H1 (cell line): ENCODE results near the gene RAB3A. TPM values are rescaled to one million over a fixed set of nuclear protein-coding genes. Genes with fewer than 3 reads are reported as not detected.

ENCODE experiments used
- CTCF ChIA-PET: fragments of 300-600 bp; sonication (Branson Sonifier 250); formaldehyde crosslinking; loops from one replicate; lab custom pipeline; 2021; ENCODE audit not compliant: partially characterized antibody; lab: Charles Lee
- POLR2A ChIA-PET: fragments of 300-600 bp; sonication (Branson Sonifier 250); formaldehyde crosslinking; loops from one replicate; lab custom pipeline; 2021; ENCODE audit warnings: inconsistent platforms; ENCODE audit not compliant: partially characterized antibody; lab: Charles Lee
- DNase-seq, 2 experiments: peaks; one replicate each; pipeline versions ENCODE4 v3.0.0 to v3.0.0-alpha.2; 2010 to 2022; ENCODE audit warnings: low spot score in 2 of 2, low read depth in 1 of 2, mixed read lengths in 1 of 2
- FAIRE-seq: peaks from 2 replicates; lab custom pipeline; 2011; peaks lifted over from hg19 to GRCh38; lab: Jason Lieb, UNC
- H2AFZ ChIP-seq: 2 replicates; pipeline ENCODE4 v1.8.1; 2012; ENCODE audit warnings: low read length, inconsistent platforms
- H2AK5ac ChIP-seq: 2 replicates; pipeline ENCODE4 v1.6.1; 2013; ENCODE audit warnings: low read depth, low read length
- H2BK120ac ChIP-seq: replicated peaks from 2 replicates; pipeline ENCODE3; 2013; ENCODE audit warnings: low read depth, low read length, inconsistent platforms
- H2BK12ac ChIP-seq: 2 replicates; pipeline ENCODE4 v1.6.1; 2013; ENCODE audit warnings: low read depth, low read length
- H2BK15ac ChIP-seq: 2 replicates; pipeline ENCODE4 v1.6.1; 2013; ENCODE audit warnings: low read length
- H2BK20ac ChIP-seq: 2 replicates; pipeline ENCODE4 v1.6.1; 2013; ENCODE audit warnings: low read length
- H2BK5ac ChIP-seq: 2 replicates; pipeline ENCODE4 v1.6.1; 2013; ENCODE audit warnings: low read depth, low read length
- H3K14ac ChIP-seq: 2 replicates; pipeline ENCODE4 v1.6.1; 2013; ENCODE audit warnings: inconsistent platforms; ENCODE audit not compliant: insufficient read length
- H3K18ac ChIP-seq: 2 replicates; pipeline ENCODE4 v1.6.1; 2013; ENCODE audit warnings: low read length; ENCODE audit errors: extremely low read depth
- H3K23ac ChIP-seq: 2 replicates; pipeline ENCODE4 v1.6.1; 2013; ENCODE audit warnings: inconsistent platforms; ENCODE audit not compliant: insufficient read length
- H3K23me2 ChIP-seq: 2 replicates; pipeline ENCODE4 v1.6.1; 2013; ENCODE audit warnings: low read depth, low read length
- H3K27ac ChIP-seq: 2 replicates; pipeline ENCODE4 v1.6.1; 2011; ENCODE audit warnings: low read depth, low read length, inconsistent platforms
- H3K27me3 ChIP-seq, 4 experiments: replicated peaks in 1 of 4; 1 replicate in 1 of 4; 2 replicates in 3 of 4; pipeline versions ENCODE4 v1.6.1 to v1.8.1; 2011 to 2013; ENCODE audit warnings: low read length in 3 of 4, mild to moderate bottlenecking in 3 of 4, inconsistent platforms in 2 of 4, mixed read lengths in 2 of 4, moderate library complexity in 1 of 4; ENCODE audit not compliant: control insufficient read depth in 3 of 4, insufficient read depth in 3 of 4; ENCODE audit errors: extremely low read depth in 1 of 4
- H3K36me3 ChIP-seq, 4 experiments: 2 replicates each; pipeline versions ENCODE4 v1.6.1 to v1.8.1; 2011 to 2013; ENCODE audit warnings: mild to moderate bottlenecking in 4 of 4, low read length in 3 of 4, moderate library complexity in 2 of 4, control low read depth in 1 of 4, inconsistent platforms in 1 of 4; ENCODE audit not compliant: insufficient read depth in 4 of 4, control insufficient read depth in 2 of 4
- H3K4ac ChIP-seq: replicated peaks from 2 replicates; pipeline ENCODE3; 2013; ENCODE audit warnings: low read length, low read depth, mixed read lengths, inconsistent platforms; ENCODE audit not compliant: insufficient read length
- H3K4me1 ChIP-seq, 4 experiments: replicated peaks in 1 of 4; 1 replicate in 1 of 4; 2 replicates in 3 of 4; pipeline versions ENCODE4 v1.6.1 to v1.8.1; 2011 to 2013; ENCODE audit warnings: low read length in 3 of 4, inconsistent platforms in 2 of 4, mixed read lengths in 1 of 4; ENCODE audit not compliant: insufficient read depth in 4 of 4, control insufficient read depth in 3 of 4
- H3K4me2 ChIP-seq, 2 experiments: 2 replicates each; pipeline versions ENCODE4 v1.6.1 to v1.8.1; 2011 to 2013; ENCODE audit warnings: low read depth in 2 of 2, low read length in 2 of 2, control low read depth in 1 of 2, inconsistent platforms in 1 of 2, mild to moderate bottlenecking in 1 of 2; ENCODE audit not compliant: insufficient read depth in 1 of 2
- H3K4me3 ChIP-seq, 4 experiments: fragments of 200-600, 300-600 bp in 1 of 4; sonication (generic), shearing (Covaris generic), sonication (Bioruptor Twin) in 1 of 4; 2 replicates each; pipeline versions ENCODE4 v1.5.1 to v1.8.1; 2011 to 2016; ENCODE audit warnings: low read length in 4 of 4, low read depth in 3 of 4, control low read depth in 2 of 4, inconsistent platforms in 2 of 4, mild to moderate bottlenecking in 2 of 4, mixed read lengths in 1 of 4, moderate library complexity in 1 of 4; ENCODE audit not compliant: insufficient read depth in 2 of 4; ENCODE audit errors: extremely low read depth in 1 of 4
- H3K56ac ChIP-seq: replicated peaks from 2 replicates; pipeline ENCODE3; 2013; ENCODE audit warnings: low read depth, mild to moderate bottlenecking, mixed read lengths, low read length, inconsistent platforms; ENCODE audit not compliant: insufficient read length
- H3K79me1 ChIP-seq: 2 replicates; pipeline ENCODE4 v1.6.1; 2013; ENCODE audit warnings: low read depth, low read length, control low read depth
- H3K79me2 ChIP-seq, 2 experiments: 2 replicates each; pipeline versions ENCODE4 v1.6.1 to v1.8.1; 2012 to 2013; ENCODE audit warnings: low read length in 2 of 2, mild to moderate bottlenecking in 2 of 2, inconsistent platforms in 1 of 2; ENCODE audit not compliant: insufficient read depth in 2 of 2, control insufficient read depth in 1 of 2
- H3K9ac ChIP-seq, 4 experiments: replicated peaks in 1 of 4; 1 replicate in 1 of 4; 2 replicates in 3 of 4; pipeline versions ENCODE4 v1.6.1 to v1.8.1; 2011 to 2013; ENCODE audit warnings: low read depth in 3 of 4, low read length in 3 of 4, control low read depth in 2 of 4, mild to moderate bottlenecking in 2 of 4, moderate library complexity in 2 of 4, inconsistent platforms in 1 of 4; ENCODE audit errors: extremely low read depth in 1 of 4
- H3K9me3 ChIP-seq, 2 experiments: 2 replicates each; pipeline versions ENCODE4 v1.6.1 to v1.8.1; 2012 to 2013; ENCODE audit warnings: mild to moderate bottlenecking in 2 of 2, moderate library complexity in 2 of 2, control low read depth in 1 of 2, inconsistent platforms in 1 of 2, low read depth in 1 of 2, low read length in 1 of 2, mixed read lengths in 1 of 2; ENCODE audit not compliant: insufficient read depth in 2 of 2
- H4K20me1 ChIP-seq, 2 experiments: replicated peaks in 1 of 2; 2 replicates each; pipeline versions ENCODE3 to v1.8.1; 2011 to 2013; ENCODE audit warnings: inconsistent platforms in 2 of 2, low read length in 2 of 2, mild to moderate bottlenecking in 1 of 2; ENCODE audit not compliant: insufficient read depth in 2 of 2, control insufficient read depth in 1 of 2
- H4K5ac ChIP-seq: 2 replicates; pipeline ENCODE4 v1.6.1; 2013; ENCODE audit warnings: low read length, low read depth, mixed read lengths, inconsistent platforms; ENCODE audit not compliant: insufficient read length
- H4K8ac ChIP-seq: 2 replicates; pipeline ENCODE4 v1.8.0; 2013; ENCODE audit warnings: mild to moderate bottlenecking, moderate library complexity, low read length, inconsistent platforms; ENCODE audit not compliant: insufficient read depth; ENCODE audit errors: extremely low read depth
- H4K91ac ChIP-seq: replicated peaks from 2 replicates; pipeline ENCODE3; 2013; ENCODE audit warnings: low read length, mixed read lengths, inconsistent platforms; ENCODE audit not compliant: insufficient read length
- ASH2L ChIP-seq: fragments of 200-600, 300-600 bp; sonication (generic); IDR thresholded peaks from one replicate; pipeline ENCODE4 v1.7.1; 2017; ENCODE audit warnings: low read length
- ATF2 ChIP-seq: IDR thresholded peaks from 2 replicates; pipeline ENCODE4 v1.6.1; 2012; ENCODE audit warnings: low read length, inconsistent platforms
- BCL11A ChIP-seq, 2 experiments: IDR thresholded peaks; one replicate each; pipeline ENCODE4 v1.6.1; 2011; ENCODE audit warnings: low read depth in 2 of 2, low read length in 2 of 2, mild to moderate bottlenecking in 2 of 2
- CEBPB ChIP-seq: IDR thresholded peaks from 2 replicates; pipeline ENCODE4 v1.6.1; 2012; ENCODE audit warnings: low read depth, low read length
- CHD2 ChIP-seq: IDR thresholded peaks from 2 replicates; pipeline ENCODE4 v1.6.1; 2012; ENCODE audit warnings: low read length, improper control_type of control experiment
- GABPA ChIP-seq: IDR thresholded peaks from 2 replicates; pipeline ENCODE4 v1.6.1; 2011; ENCODE audit warnings: mild to moderate bottlenecking, low read length, moderate library complexity, borderline replicate concordance; ENCODE audit not compliant: insufficient read depth
- HDAC6 ChIP-seq: IDR thresholded peaks from one replicate; pipeline ENCODE4 v1.7.1; 2012; ENCODE audit warnings: low read depth, mild to moderate bottlenecking, inconsistent platforms, low read length, moderate library complexity
- PHF8 ChIP-seq: fragments of 200-600 bp; sonication (generic); conservative IDR thresholded peaks from 2 replicates; pipeline ENCODE4 v1.7.1; 2012; ENCODE audit warnings: low read depth, mild to moderate bottlenecking, inconsistent platforms, low read length, moderate library complexity
- TAF7 ChIP-seq: optimal IDR thresholded peaks from 2 replicates; pipeline ENCODE3; 2011; ENCODE audit warnings: low read depth, mild to moderate bottlenecking, inconsistent platforms, low read length, moderate library complexity, borderline replicate concordance
- WGBS, 2 experiments: shearing (Covaris generic) in 1 of 2; methylation state at CpG; one replicate each; pipeline versions ENCODE4 v1.1.6 to v1.1.7; 2013 to 2015; ENCODE audit warnings: low lambda C conversion rate in 2 of 2, mixed read lengths in 2 of 2, inconsistent platforms in 1 of 2, low coverage in 1 of 2, missing lambda C conversion rate in 1 of 2; ENCODE audit not compliant: insufficient replicate concordance in 2 of 2, insufficient coverage in 1 of 2, insufficient read length in 1 of 2; ENCODE audit errors: extremely low coverage in 1 of 2, missing lambda C conversion rate in 1 of 2; 5-methylcytosine and 5-hydroxymethylcytosine counted together
- polyA plus RNA-seq, 7 experiments: library from polyadenylated mRNA; depleted of rRNA in 3 of 7; stranded (reverse) in 5 of 7; unstranded in 2 of 7; fragments of >200 nt in 5 of 7; fragments of 200-250 nt in 2 of 7; gene quantifications; 1 replicate in 5 of 7; 2 replicates in 1 of 7; 4 replicates in 1 of 7; pipeline versions ENCODE4 v1.2.1 to v1.2.3, GENCODE V29; 2011 to 2013; ENCODE audit warnings: missing spikeins in 2 of 7, mixed read lengths in 2 of 7
- total RNA-seq: library from RNA; stranded (reverse); fragmentation: NEBNext Ultra II Directional; extraction: Animal tissue kit (Norgen Biotek cat#: 25700); gene quantifications from 2 replicates; pipeline ENCODE4 v1.2.1, GENCODE V29; 2021

Gene RAB3A
- total and polyA plus RNA-seq, 2 of the 8 experiments (the other 6 are each of a cell fraction or from before 2014, with no cell fraction given), result 13.6 to 14.2 TPM

DNA sequence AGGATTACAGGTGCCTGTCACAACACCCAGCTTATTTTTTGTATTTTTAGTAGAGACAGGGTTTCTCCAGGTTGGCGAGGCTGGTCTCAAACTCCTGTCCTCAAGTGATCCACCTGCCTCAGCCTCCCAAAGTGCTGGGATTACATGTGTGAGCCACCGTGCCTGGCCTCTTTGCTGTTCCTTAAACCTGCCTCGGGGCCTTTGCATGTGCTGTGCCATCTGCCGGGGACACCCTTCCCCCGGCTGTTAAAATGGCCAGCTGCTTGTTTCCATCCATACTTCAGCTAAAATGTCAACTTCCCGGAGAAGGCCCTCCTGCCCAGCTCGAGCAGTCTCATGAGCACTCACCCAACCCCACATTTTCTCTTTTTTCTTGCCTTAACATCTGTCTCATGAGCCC, 41.5 kb upstream of the RAB3A start:
- H3K27ac ChIP-seq, result no peak overlapping the region
- H3K27me3 ChIP-seq, result no peaks in the 10 kb centered on the region
- no peak overlapping the region for H3K4me3 ChIP-seq
- no peaks in the 10 kb centered on the region for H3K9me3 ChIP-seq
- CTCF ChIA-PET, result interaction anchor here (1.2 to 18.7 kb wide), 6 partner anchors 7 to 77 kb away, joined by 3 to 305 read pairs (median 65); partner anchors contain the start of genes IQCN, JUND and RAB3A
- H3K23ac ChIP-seq, result no peak overlapping the region
- POLR2A ChIA-PET, result interaction anchor here (0.9 to 2.8 kb wide), 4 partner anchors 10 to 62 kb away, joined by 3 to 10 read pairs (median 4); partner anchors contain the start of gene JUND
- H2AFZ ChIP-seq, result no peak overlapping the region
- H4K20me1 ChIP-seq, result peaks cover 0 to 1% of the 10 kb centered on the region in 2 experiments
- H2BK15ac ChIP-seq, result no peak overlapping the region
- H2BK5ac ChIP-seq, result no peak overlapping the region
- H3K79me2 ChIP-seq, result no peaks in the 10 kb centered on the region
- no peaks in the 10 kb centered on the region for H3K79me1 ChIP-seq
- H4K5ac ChIP-seq, result no peak overlapping the region
- no peak overlapping the region for H3K18ac ChIP-seq
- H4K91ac ChIP-seq, result no peak overlapping the region
- DNase-seq, result no peak
- H2BK120ac ChIP-seq, result no peak overlapping the region
- H3K4me2 ChIP-seq, result no peak overlapping the region
- no peak overlapping the region for H2BK12ac ChIP-seq
- 76% methylated on average over 7 of the region's 7 CpGs; no CpG with 5 or more reads in 1 of the 2 experiments for WGBS, 2 experiments
- H3K9ac ChIP-seq, result no peak overlapping the region
- H3K23me2 ChIP-seq, result no peaks in the 10 kb centered on the region
- H2AK5ac ChIP-seq, result no peak overlapping the region
- no peak overlapping the region for H3K56ac ChIP-seq
- no peak overlapping the region for H3K4ac ChIP-seq
- H3K36me3 ChIP-seq, result no peaks in the 10 kb centered on the region
- TF ChIP-seq HDAC6, result no peak
- TF ChIP-seq CHD2, result no peak
- no peak for TF ChIP-seq ASH2L
- TF ChIP-seq TAF7, result no peak
- TF ChIP-seq CEBPB, result no peak
- no peak for TF ChIP-seq GABPA
- no peak for TF ChIP-seq ATF2
- no peak for TF ChIP-seq BCL11A (IDR thresholded peaks at IDR 0.05; ENCODE audit: low read depth in 2 of 2, low read length in 2 of 2)
- TF ChIP-seq PHF8, result no peak
- H4K8ac ChIP-seq, result no peak overlapping the region
- no peak overlapping the region for H2BK20ac ChIP-seq
- FAIRE-seq, result no peak
- no peak overlapping the region for H3K14ac ChIP-seq
- peaks cover 0 to 4% (median 0%) of the 10 kb centered on the region in 4 experiments; a peak in 1 of 7 replicates for H3K4me1 ChIP-seq
